H7 (cell line): ENCODE data around the gene LARP1. TPM values are rescaled to one million over a fixed set of nuclear protein-coding genes. Genes with fewer than 3 reads are reported as not detected.
"Not testable (repeated sequence)": the region's sequence is repeated elsewhere in the genome, so short reads cannot be mapped to it uniquely, and the experiment has no call there.

Experiments
- DNase-seq: peaks from one replicate; pipeline ENCODE4 v3.0.0; 2012
- H3K27me3 ChIP-seq: 2 replicates; pipeline ENCODE4 v1.6.0; 2011; ENCODE audit warnings: mild to moderate bottlenecking, low read length; ENCODE audit not compliant: control insufficient read depth, insufficient read depth
- H3K36me3 ChIP-seq: replicated peaks from 2 replicates; pipeline ENCODE4 v1.5.1; 2011; ENCODE audit warnings: low read length; ENCODE audit not compliant: control insufficient read depth, insufficient read depth
- H3K4me3 ChIP-seq: 2 replicates; pipeline ENCODE4 v1.5.1; 2011; ENCODE audit warnings: low read depth, mild to moderate bottlenecking, control low read depth, low read length, moderate library complexity; ENCODE audit not compliant: insufficient read depth
- total RNA-seq: library from RNA; depleted of rRNA; stranded (reverse); fragments of >200 nt; shearing (Covaris generic); gene quantifications from 2 replicates; pipeline ENCODE4 v1.2.3, GENCODE V29; 2014

Gene LARP1
- total RNA-seq, 1 experiment from 2014 or later: 134 TPM

- no peak overlapping the region for H3K4me3 ChIP-seq
- no peak for DNase-seq
- H3K27me3 ChIP-seq: no peaks in the 10 kb centered on the region
- no peaks in the 10 kb centered on the region; the same call in 1 of the 2 replicates for H3K36me3 ChIP-seq
These were observed 9.8 kb upstream of the LARP1 start for GRCh38 chr5:154745349-154745748.

DNA sequence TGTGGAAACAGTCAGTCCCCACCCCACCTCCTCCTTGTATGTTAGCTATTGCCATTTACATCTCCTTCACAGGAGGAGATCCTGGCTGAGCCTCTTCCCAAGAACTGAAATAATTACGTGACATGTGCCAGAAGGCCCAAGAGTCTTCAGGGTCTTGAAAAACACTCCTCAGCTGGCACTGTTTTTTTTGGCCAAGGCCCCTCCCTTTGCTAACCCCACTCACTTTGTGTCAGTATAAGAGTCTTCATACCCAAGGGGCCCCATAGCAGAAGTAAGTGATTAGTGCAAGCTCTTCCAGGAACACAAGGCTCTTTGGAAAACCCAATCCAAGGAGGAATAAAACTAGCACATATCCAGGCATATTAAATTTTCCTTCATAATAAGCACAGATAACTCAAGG is 5.7 kb upstream of the LARP1 start:
- Histone ChIP-seq H3K4me3 (no peak overlapping the region), H3K27me3 (no peaks in the 10 kb centered on the region), H3K36me3 (no peaks in the 10 kb centered on the region; the same call in 1 of the 2 replicates)
- DNase-seq: no peak

GRCh38 chr5:154750641-154751040 is 4.5 kb upstream of the LARP1 start:
- not testable (repeated sequence) for DNase-seq, H3K4me3 ChIP-seq, H3K27me3 ChIP-seq, H3K36me3 ChIP-seq

- no peaks in the 10 kb centered on the region for H3K27me3 ChIP-seq
- no peak overlapping the region for H3K4me3 ChIP-seq
- no peak for DNase-seq
- no peaks in the 10 kb centered on the region; the same call in 1 of the 2 replicates for H3K36me3 ChIP-seq
These were observed 3.3 kb upstream of the LARP1 start for GRCh38 chr5:154751854-154752253.

DNA sequence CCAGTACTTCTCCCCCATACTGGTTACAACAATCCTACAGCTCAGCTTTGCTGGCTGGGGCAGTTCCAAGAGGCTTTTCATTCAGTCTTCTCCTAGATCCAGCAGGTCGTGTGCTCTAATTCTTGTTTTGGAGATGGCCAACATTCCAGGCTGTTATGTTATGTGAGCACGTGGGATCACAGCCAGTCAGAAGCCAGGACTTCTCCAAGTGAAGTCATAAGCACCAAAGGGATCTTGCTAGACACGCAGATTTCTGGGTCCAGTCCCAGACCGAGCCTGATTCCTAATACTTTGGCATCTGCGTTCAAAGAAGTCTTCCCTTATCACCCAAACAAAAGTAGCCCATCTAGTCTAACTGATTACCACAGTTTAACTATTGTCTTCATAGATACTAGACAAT is 1.4 kb upstream of the LARP1 start:
- Histone ChIP-seq H3K27me3 (no peaks in the 10 kb centered on the region), H3K4me3 (no peak overlapping the region; the same call in 1 of the 2 replicates), H3K36me3 (no peaks in the 10 kb centered on the region; the same call in 1 of the 2 replicates)
- DNase-seq: no peak

DNA sequence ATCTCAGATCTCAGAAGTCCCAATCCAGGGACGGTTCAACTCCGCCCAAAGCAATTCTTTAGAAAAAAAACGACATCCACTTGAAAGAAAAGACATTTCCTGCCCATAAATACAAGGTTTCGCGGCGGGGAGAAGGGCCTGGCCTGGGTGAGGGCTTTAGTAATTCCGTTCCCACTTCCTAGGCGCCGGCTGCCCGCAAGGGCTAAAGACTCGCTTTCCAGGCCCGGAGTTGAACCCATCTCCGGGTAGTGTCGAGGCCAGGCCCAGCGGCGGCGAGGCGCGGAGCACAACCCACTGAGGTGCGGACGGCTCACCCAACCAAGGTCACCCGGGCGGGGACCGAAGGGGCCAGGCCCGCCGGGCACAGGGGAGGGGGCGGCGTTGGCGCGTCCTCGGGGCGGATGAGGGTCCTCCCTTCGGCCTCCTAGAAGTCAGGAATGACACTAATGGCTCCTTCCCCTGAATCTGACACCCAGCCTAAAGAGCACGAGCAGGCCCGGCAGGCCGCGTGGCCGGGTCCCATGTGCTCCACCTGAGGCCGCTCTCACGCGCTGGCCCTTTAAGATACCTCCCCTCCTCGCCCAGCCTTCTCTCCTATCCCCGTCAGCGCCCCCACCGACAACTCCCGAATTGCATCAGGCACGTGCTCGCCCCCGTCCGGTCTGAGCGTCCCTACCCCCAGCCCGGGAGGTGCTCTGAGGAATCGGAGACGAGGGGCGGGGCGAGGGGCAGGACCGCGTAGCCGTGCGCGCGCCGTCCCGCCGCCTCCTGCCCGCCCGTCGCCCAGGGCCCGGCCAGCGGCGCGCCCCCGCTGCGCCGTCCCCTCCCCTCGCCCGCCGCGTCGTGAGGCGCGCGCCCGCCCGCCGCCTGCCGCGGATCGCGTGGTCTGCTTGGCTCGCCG is 467 bp upstream of the LARP1 start:
- peak; percentile 98 for DNase-seq
- H3K27me3 ChIP-seq: no peaks in the 10 kb centered on the region
- no peaks in the 10 kb centered on the region; the same call in 1 of the 2 replicates for H3K36me3 ChIP-seq
- H3K4me3 ChIP-seq: peak overlapping the region; percentile 95

DNA sequence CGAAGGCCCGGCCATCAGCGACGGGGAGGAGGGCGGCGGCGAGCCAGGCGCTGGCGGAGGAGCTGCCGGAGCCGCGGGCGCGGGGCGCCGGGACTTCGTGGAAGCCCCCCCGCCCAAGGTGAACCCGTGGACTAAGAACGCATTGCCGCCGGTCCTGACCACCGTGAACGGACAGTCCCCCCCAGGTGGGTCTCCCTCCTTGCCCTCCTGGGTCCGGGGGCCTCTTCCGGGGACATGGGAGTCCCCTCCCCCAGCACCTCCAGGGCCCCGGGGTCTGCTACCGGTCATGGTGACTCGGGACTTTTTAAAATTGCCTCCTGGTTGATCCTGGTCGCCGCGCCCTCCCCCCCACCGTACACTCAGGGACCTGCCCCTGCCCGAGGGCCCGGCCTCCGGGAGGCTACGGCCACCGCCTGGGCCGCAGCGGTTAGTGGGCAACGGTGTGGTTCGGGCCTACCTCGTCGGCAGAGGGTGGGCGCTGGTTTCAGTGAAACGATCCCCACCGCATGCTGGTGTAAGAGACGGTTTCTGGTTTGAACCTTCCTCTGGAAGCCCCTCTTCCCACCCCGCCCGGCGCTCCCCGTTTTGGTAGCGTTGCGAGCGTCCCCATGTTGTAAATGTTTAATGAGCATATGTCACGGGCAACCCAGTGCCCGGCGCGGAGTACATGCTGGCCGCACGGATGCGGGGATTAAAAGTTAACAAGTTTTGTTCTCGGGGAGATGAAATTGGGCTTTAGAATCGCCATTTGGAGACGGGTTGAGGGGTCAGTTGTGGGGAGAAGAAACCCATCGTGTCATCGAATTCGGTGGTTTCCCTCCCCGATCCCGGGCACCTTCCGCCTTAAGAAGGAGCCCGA is 1.1 kb downstream of the LARP1 start:
- H3K4me3 ChIP-seq: peak overlapping the region; percentile 95
- DNase-seq: peak; percentile 71
- no peaks in the 10 kb centered on the region for H3K27me3 ChIP-seq
- H3K36me3 ChIP-seq: no peaks in the 10 kb centered on the region; the same call in 1 of the 2 replicates

GRCh38 chr5:154756868-154757813 is 2.0 kb downstream of the LARP1 start:
- Histone ChIP-seq H3K4me3 (peak overlapping the region; percentile 95), H3K36me3 (0 out of 2 replicates have a peak, but pooled peaks cover 2% of the 10 kb centered on the region), H3K27me3 (no peaks in the 10 kb centered on the region)
- peak; percentile 79 for DNase-seq

DNA sequence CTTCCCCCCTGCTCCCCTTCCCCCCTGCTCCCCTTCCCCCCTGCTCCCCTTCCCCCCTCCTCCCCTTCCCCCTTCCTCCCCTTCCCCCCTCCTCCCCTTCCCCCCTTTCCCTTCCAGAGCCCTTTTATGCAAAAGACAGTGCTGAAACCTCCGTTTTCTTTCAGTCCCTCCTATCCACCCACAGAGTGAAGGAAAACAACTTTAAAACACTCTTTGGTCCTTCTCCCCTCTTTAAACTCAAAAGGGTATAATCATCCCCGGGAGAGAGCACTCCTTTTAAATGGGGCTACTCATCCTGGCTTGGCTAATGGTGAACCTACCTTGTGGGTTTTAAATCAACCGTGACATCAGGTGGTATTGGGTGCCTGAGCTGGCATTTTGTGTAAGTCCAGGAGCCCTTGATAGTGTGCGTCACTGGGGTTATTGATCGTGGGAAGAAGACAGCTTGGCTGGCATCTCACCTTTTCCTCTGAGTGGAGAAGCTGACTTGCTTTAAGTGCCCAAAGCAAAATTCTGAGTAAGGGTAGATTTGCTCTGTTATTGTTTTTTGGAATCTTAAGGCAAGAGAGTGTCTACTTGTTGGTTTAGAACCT is 2.7 kb downstream of the LARP1 start:
- no peaks in the 10 kb centered on the region for H3K27me3 ChIP-seq
- DNase-seq: no peak
- H3K36me3 ChIP-seq: 0 out of 2 replicates have a peak, but pooled peaks cover 2% of the 10 kb centered on the region
- peak overlapping the region; percentile 95 for H3K4me3 ChIP-seq

DNA sequence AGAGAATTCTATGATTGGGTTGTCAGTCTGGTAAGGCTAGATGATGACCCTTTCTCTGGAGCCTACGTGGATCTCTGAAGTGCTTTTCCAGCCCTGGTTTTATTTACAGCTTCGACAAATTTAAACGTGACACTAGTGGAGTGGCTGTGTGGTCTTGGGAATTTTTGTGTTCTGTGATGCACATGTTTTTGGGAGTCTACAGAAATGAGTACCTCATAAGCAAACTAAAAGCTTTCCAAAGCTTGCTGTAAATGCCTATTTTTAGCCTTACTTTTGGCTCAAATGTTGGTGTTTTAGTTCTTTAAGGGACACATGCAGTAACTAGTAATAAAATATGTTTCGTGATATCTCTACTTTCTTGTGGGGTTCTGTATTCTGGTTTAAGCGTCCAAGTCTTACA is 3.3 kb downstream of the LARP1 start:
- 0 out of 2 replicates have a peak, but pooled peaks cover 2% of the 10 kb centered on the region for H3K36me3 ChIP-seq
- DNase-seq: no peak
- peak overlapping the region; percentile 24; the same call in 1 of the 2 replicates for H3K4me3 ChIP-seq
- no peaks in the 10 kb centered on the region for H3K27me3 ChIP-seq

- Histone ChIP-seq H3K4me3 (no peak overlapping the region; the same call in 1 of the 2 replicates), H3K36me3 (0 out of 2 replicates have a peak, but pooled peaks cover 2% of the 10 kb centered on the region), H3K27me3 (no peaks in the 10 kb centered on the region)
- peak; percentile 56 for DNase-seq
These were observed 3.8 kb downstream of the LARP1 start for GRCh38 chr5:154758977-154759376.

DNA sequence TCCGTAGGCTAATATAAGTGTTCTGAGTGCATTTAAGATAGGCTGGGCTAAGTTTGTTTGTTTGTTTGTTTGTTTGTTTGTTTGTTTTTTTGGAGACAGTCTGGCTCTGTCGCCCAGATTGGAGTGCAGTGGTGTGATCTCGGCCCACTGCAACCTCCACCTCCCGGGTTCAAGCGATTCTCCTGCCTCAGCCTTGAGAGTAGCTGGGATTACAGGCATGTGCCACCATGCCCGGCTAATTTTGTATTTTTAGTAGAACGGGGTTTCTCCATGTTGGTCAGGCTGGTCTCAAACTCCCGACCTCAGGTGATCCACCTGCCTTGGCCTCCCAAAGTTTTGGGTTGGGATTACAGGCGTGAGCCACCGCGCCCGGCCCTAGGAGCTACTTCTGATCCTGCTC is 4.7 kb downstream of the LARP1 start:
- H3K27me3 ChIP-seq, DNase-seq, H3K4me3 ChIP-seq, H3K36me3 ChIP-seq: not testable (repeated sequence)

DNA sequence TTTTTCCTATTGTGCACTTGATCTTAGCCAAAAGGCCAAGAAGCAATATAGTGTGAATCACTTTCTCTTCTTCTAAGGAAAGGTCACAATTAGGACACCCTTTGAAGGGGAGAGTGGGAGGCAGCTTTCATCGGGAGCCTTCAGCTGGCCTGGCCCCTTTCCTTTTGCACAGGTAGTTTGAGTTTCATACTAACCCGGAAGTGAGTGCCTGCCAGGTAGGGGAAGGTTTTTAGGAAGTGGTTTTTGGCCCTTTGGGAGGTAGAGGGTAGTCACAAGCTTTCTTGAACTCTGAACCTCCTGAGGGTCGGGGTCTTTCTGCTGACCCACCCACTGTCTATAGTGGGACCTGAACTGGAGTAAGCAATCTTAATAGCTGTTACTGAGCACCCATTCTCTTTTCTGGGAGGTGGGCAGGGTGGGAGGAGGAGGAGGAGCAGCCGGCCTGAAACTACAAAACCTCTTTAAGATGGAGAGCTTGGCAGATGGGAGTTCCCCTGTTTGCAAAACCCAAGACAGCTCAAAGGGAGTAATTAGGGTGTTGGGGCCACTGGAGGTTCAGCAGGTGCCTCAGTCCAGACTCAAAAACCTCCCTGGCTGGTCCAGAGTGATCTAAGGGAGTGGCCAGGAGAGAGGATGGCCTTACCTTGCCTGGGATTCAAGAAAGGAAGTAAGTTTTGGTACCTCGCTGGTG is 6.0 kb downstream of the LARP1 start:
- Histone ChIP-seq H3K4me3 (no peak overlapping the region), H3K36me3 (0 out of 2 replicates have a peak, but pooled peaks cover 2% of the 10 kb centered on the region), H3K27me3 (no peaks in the 10 kb centered on the region)
- DNase-seq: no peak
